Measurements from ENCODE around the gene APLP1.
A peak's percentile ranks its signal among the peaks of the same experiment; 100 is the strongest.
"Not testable (repeated sequence)": the region's sequence is repeated elsewhere in the genome, so short reads cannot be mapped to it uniquely, and the experiment has no call there.

Gene APLP1

DNA sequence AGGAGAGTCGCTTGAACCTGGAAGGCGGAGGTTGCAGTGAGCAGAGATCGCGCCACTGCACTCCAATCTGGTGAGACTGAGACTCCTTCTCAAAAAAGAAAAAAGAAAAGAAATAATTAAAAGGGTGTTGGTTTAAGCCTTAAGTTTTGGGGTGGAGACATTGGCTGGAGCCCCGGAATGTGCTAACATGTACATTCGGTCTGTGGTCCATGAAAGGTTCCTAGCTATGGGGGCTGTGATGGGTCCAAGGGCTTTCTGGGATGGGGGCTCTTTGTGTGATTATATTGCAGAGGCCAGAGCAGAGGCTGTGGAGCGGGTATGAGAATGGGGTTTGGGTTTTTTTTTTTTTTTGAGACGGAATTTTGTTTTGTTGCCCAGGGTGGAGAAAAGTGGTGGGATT lies 17.5 kb downstream of the APLP1 start:
- DNase-seq, result no peak

- DNase-seq, result no peak
Measured at GRCh38 chr19:35887197-35887596, 18.8 kb downstream of the APLP1 start.

DNA sequence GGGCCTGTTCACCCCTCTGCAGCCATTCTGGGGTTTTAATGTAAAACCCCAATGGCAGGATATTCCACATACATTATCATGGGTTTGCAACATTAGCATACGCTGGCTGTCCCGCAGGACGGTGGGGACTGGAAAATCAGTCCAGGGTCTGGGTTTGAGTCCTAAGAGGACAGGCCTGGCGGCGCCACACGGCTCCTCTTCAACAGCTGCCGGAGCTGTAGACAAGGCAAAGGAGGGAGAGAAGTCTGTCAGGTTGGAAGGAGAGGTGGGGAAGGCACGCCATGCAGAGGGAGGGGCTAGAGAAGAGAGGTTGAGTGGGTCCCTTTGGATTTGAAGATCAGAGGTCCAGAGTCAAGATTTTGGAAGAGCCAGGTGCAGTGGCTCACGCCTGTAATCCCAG lies 20.0 kb downstream of the APLP1 start:
- no peak for DNase-seq

DNA sequence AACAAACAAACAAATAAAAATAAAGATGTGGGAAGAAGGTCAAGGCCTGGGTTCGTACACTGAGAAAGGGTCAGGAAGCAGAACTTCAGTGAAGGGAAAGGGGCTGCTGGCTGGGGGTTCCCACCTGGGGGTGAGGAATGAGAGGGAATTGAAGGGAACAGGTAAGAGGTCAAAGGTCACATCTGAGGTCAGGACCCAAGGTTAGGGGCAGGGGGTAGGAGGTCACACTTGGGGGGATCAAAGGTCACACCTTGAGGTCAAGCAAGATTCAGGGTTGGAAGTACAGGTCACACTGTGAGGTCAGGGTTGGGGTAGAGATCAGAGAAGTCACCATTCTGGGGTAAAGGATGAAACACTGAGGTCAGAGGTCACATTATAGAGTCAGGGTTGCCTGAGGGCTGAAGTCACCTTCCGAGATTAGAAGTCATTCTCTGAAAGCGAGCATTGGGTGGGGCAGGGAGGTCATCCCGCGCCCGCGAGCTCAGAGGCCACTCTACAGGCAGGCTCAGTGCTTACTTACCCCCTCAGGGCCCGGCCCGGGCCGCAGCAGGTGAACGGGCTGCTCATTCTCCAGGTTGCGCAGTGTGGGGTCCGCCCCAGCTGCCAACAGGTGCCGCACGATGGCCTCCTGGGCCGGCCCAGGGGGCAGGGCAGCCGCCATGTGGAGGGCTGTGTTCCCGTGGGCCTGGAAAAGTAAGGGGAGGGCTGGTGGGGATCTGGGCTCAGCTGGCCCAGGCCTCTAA lies 21.2 kb downstream of the APLP1 start:
- DNase-seq, result no peak

- no peak for DNase-seq
Measured at GRCh38 chr19:35890113-35890650, 21.8 kb downstream of the APLP1 start.

- DNase-seq, result not testable (repeated sequence)
Measured at GRCh38 chr19:35891819-35892218, 23.4 kb downstream of the APLP1 start.

- no peak for DNase-seq
Measured at GRCh38 chr19:35894342-35894741, 26.0 kb downstream of the APLP1 start.

GRCh38 chr19:35895911-35896642 lies 27.7 kb downstream of the APLP1 start:
- no peak for DNase-seq

DNA sequence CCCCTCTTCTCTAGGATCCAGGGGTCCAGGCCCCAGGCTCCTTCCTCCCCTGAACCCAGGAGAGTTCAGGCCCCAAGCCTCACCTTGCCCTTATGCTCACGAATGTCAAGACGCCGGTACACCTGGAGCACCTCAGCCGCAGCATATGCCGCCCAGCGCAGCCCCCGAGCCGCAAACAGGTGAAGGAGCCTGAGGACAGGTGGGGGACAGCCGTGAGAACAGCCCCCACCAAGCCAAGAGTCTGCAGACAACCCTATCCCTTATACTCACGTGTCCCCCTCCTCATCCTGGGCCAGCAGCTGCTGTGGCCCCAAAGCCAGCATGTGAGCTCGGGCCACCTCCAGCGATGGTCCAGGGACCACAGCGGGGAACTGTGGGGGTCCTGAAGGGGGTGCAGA lies 28.3 kb downstream of the APLP1 start:
- no peak for DNase-seq

GRCh38 chr19:35897706-35898451 lies 29.5 kb downstream of the APLP1 start:
- DNase-seq, result no peak

DNA sequence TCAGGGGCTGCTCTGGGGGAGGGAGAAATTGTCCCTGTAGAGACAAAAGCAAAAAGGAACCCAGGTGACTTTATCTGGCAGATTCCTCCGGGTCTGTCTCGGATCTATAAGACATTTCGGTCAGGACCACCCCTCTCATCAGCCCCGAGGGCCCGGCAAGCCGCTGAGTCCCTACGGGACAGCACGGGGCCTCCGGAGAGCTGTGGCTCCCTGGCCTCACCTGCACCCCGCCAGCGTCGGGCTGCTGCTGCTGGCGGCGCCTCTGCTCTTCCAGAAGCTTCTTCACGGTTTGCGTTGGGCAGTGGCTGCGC lies 30.1 kb downstream of the APLP1 start:
- DNase-seq, result no peak

GRCh38 chr19:35899547-35900214 lies 31.3 kb downstream of the APLP1 start:
- DNase-seq, result peak; percentile 80

DNA sequence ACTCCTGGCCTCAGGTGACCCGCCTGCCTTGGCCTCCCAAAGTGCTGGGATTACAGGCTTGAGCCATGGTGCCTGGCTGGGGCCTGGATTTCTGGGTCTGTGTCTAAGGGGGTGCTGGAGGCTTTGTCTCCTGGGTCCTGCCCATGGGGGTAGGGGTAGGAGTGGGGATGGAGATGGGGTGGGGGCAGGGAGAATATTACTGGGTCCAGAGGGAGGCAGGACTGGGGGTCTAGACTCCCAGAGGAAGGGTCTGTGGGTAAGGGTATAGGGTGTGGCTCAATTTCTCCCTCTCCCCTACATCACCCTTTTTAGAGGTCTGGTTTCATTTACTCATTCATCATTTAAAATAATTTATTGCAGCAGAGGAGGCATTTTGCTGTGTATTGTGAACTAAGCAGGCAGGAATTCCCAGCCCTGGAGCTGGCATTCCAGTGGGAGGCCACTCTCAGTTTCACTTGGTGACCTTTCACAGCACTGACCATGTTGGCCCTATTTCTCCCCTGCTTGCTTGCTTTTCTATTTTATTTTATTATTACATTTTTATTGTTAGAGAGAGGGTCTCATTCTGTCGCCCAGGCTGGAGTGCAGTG lies 32.8 kb downstream of the APLP1 start:
- no peak for DNase-seq

DNA sequence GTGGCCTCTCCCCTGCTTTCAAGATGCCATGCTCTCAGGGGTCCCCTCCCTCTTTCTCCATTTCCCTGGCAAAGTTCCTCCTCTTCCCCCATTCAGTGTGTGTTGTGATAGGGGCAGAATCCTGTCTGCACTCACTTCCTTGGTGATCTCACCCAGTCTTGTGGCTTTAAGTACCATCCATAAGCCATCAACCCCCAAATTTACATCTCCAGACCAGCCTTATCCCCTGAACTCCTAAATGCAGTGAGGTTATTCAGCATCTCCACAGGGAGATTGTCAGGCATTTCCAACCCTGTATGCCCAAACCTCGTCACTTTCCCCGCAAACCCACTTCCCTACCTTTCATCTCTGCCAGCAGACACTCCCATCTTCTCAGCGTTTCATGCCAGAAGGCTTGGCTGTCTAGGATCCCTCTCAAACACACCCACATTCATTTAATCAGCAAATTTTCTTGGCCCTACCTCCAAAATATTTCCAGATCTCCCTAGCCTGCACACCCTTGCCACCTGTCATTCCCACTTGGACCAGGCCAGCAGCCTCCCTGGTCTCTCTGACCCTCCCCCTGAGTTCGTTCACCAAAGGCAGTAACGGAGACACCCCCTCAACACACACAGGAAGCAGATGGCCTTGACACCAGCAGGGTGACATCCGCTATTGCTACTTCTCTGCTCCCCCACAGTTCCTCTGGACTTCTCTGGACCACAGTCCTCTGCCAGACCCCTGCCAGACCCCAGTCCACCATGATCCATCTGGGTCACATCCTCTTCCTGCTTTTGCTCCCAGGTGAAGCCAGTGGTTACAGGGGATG lies 33.7 kb downstream of the APLP1 start, which contains the start of gene HCST:
Gene HCST (plus strand): TSS at position 676 of the 808 bp plus-strand sequence. CDS start 65 bp downstream, at position 741.
- no peak for DNase-seq

- no peak for DNase-seq
Measured at GRCh38 chr19:35902870-35903475, 34.6 kb downstream of the APLP1 start.

GRCh38 chr19:35903550-35904179 lies 35.3 kb downstream of the APLP1 start:
- DNase-seq, result peak; percentile 67

DNA sequence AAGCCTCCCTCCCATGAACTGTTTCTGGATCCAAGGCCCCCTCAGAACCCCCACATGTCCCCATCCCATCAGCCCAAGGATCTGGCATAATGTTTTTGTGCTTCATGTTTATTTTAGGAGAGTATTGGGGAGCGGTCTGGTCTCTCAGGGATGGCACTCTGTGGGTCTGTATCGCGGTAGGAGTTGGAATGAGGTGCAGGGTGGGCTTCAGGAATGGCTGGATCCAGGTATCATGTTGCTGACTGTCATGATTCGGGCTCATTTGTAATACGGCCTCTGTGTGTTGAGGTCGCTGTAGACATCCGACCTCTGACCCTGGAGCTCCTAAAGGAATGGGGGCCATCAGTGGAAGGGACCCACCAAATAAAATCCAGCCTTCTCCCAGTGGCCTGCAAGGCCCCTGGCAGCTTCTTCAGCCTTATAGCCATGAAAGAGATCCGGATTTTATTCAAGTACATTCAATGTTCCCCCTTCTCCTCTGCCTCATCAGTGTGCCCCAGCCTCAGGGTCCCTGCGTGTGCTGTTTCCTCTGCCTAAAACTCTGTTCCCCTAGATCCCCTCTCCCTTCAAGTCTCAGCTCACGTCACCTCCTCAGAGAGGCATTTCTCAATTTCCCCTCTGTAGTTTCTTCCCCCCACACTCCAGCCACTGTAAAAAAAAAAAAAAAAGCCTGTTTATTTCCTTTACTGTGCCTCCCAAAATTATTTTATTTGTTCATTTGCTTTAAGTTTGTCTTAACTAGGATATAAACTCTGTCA lies 36.1 kb downstream of the APLP1 start:
- no peak for DNase-seq

DNA sequence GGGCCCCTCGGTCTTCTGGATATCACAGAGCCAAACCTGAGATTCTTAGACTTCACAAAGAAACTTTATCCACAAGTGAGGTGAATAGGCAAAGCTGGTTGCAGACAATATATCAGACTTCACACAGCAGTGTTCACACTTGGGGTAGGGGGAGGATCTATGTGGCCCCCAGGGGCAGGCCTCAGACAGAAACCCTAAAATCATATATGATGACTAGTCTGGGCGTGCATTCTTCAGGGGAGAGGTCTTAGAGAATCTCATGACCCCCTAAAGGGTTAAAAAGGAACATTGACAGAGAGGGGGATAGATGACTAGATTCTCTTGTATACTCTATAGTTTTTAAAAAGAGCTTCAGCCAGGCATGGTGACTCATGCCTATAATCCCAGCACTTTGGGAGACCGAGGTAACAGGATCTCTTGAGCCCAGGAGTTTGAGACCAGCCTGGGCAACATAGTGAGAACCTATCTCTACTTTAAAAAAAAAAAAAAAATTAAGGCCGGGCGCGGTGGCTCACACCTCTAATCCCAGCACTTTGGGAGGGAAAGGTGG lies 36.9 kb downstream of the APLP1 start:
- DNase-seq, result no peak

- DNase-seq, result no peak
Measured at GRCh38 chr19:35907377-35907745, 39.0 kb downstream of the APLP1 start.

DNA sequence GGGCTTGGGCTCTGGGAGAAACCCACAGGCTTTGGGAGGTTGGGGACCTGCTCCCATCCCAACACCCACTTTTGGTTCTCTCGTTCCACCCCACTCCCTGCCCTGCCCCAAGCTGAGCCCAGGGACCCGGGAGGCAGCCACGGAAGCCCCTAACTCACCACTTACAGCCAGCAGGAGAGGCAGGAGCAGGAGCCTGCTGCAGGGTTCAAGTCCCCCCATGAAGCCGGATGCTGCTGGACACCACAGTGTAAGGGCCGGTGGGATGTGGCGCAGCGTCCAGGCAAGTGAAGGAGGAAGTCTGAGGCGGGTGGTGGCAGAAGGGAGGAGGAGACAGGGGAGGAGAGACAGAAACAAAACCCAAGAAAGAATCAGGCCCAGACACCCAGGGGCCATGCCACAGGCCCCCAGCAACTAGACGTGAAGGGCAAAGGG lies 39.7 kb downstream of the APLP1 start, which contains the start of gene TYROBP:
Gene TYROBP (minus strand): TSS at position 286 of the 432 bp plus-strand sequence. CDS start 67 bp downstream, at position 219.
- no peak for DNase-seq
